Erythroblast (primary cell): ENCODE data around the gene RTN4IP1.
"Not testable (repeated sequence)": the region's sequence is repeated elsewhere in the genome, so short reads cannot be mapped to it uniquely, and the experiment has no call there.

Source experiments
- DNase-seq, 2 experiments: peaks; one replicate each; lab custom pipeline; 2025; lab: John Stamatoyannopoulos, UW
- GATA1 ChIP-seq: IDR thresholded peaks from 2 replicates; pipeline ENCODE4 v1.6.1; 2011; ENCODE audit warnings: low read depth, mild to moderate bottlenecking, control low read depth, low read length, moderate library complexity
- POLR2A ChIP-seq: IDR thresholded peaks from 2 replicates; pipeline ENCODE4 v1.6.1; 2011; ENCODE audit warnings: mild to moderate bottlenecking, low read length

The RTN4IP1 gene

GRCh38 chr6:106557837-106558236 is 71.5 kb downstream of the RTN4IP1 start:
- DNase-seq: no peak
- no peak for TF ChIP-seq POLR2A
- TF ChIP-seq GATA1: no peak

GRCh38 chr6:106556368-106556960 is 72.8 kb downstream of the RTN4IP1 start:
- DNase-seq: peak; percentile 15 to 18
- TF ChIP-seq POLR2A (no peak), GATA1 (no peak)

DNA sequence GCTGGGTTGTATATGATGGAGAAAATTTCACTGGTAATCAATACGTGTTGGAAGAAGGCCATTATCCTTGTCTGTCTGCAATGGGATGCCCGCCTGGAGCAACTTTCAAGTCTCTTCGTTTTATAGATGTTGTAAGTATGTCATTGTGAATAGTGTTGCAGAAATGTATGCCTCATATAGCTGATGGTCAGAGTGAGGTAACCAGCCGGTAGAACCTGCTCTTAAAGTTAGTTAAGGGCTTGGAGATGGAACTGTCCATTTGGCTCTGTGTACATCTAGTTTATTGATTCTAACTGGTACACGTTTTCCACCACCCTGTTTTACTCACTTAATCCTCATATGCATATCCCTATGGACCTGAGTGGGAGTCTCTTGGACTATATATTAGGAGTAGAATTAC is 73.5 kb downstream of the RTN4IP1 start:
- TF ChIP-seq GATA1 (no peak), POLR2A (no peak)
- DNase-seq: no peak

- DNase-seq: no peak
Measured at GRCh38 chr6:106553440-106553839, 75.9 kb downstream of the RTN4IP1 start.

GRCh38 chr6:106551155-106551554 is 78.1 kb downstream of the RTN4IP1 start:
- no peak for TF ChIP-seq GATA1
- TF ChIP-seq POLR2A: no peak
- DNase-seq: no peak

More at GRCh38 chr6:106553440-106553839, 75.9 kb downstream of the RTN4IP1 start:
- TF ChIP-seq POLR2A: no peak

DNA sequence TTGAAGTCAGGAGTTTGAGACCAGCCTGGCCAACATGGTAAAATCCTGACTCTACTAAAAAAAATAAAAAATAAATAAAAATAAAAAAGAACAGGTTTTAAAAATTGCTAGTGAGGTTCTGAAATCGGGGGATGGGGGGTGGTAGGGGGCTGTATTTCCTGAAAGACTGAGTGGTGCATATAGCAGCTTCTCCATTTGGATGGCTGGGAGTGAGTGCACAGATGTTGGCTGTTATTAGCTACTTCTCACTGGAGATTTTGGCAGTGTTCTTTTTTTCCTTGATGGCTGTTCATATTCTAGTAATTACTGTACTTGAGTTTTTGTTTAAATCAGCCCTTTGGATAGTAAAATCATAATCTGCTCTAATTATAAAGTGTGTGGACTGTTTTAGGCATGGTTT is 79.8 kb downstream of the RTN4IP1 start:
- TF ChIP-seq POLR2A: no peak
- TF ChIP-seq GATA1: no peak
- DNase-seq: no peak

DNA sequence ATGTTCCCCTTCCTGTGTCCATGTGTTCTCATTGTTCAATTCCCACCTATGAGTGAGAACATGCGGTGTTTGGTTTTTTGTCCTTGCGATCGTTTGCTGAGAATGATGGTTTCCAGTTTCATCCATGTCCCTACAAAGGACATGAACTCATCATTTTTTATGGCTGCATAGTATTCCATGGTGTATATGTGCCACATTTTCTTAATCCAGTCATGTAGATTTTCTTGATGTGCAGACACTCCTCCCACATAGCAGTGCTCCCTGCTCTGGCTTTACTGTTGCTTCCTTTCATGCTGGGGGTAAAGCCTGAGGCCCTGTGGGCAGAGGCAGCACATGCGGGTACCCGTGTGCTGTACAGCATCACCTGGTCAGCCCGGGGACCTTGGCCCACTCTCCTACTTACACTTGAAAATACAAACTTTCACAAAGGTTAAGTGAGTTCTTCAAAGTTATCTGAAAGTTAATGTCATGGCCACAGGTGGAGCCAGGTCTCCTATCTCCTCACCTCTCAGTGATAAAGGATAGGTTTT is 80.3 kb downstream of the RTN4IP1 start:
- DNase-seq: not testable (repeated sequence)

DNA sequence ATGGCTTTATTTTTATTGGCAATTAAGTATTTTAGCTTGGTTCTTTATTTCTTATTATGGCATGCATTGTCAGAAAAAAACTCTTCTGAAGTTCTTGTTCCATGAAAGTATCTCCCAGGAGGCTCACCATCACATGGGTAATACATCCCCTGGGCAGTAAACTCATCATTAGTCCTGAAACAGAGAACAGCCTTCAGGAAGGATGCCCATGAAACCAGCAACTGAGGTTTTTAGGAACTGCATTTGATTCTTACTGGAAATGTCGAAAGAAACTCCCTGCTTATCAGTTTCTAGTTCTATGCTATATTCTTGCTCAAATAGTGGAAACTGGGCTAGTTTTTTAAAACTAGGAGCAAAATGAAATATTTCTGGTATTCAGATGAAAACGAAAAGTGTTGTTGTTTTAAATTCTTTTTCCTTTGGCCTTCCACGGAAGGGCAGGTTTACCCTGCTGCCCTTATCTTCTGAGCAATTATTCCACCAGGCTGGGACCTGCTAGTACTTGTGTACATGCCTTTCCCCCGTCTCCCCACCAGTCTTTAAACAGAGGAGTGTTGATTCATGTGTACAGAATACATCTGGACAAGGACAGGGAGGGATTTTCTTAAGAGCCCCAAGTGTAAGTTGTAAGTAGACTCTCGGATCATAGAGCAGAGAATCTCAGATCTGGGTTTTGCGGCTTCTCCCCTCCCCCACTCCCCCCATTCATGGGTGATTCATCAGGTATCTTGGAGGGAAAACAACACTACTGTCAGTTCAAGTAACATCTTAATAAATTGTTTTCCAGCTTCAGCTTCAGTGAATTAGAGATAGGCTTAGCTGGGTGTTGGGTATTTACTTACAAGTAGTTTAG is 81.5 kb downstream of the RTN4IP1 start:
- TF ChIP-seq POLR2A (no peak), GATA1 (no peak)
- no peak for DNase-seq

DNA sequence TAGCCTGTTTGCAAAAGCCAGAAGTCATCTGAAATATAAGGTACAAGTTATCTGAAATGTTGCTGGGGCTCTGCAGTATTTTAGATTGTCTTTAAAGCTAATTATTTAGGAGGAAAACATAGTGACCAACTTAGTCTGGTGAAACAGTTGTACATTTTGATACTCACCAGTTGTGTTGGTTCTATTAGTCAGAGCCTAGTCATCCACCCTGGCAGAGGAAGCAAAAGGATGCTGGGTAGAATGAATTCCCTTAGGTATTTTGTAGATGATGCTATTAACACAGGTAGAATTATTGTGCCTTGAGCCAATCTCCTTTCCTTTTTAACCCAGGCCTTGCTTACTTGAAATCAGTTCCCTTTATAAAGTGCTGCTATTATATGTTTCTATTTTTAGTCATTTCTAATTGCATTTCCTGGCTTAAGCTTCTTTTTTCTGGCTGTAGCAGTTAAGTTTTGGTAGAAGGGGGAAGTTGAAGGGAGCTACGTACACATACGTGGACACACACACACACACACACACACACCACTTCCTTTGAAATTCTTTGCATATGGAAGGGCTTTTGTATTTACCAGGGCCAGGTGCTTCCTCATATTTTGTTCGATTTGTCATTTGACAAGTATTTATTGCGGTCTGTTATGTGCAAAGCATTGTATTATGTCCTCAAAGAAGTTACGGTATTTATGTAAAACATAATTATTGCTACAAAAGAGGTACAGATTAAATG is 82.4 kb downstream of the RTN4IP1 start:
- TF ChIP-seq POLR2A (no peak), GATA1 (no peak)
- no peak for DNase-seq

GRCh38 chr6:106546261-106546690 is 83.0 kb downstream of the RTN4IP1 start:
- TF ChIP-seq GATA1 (no peak), POLR2A (no peak)
- DNase-seq: no peak

DNA sequence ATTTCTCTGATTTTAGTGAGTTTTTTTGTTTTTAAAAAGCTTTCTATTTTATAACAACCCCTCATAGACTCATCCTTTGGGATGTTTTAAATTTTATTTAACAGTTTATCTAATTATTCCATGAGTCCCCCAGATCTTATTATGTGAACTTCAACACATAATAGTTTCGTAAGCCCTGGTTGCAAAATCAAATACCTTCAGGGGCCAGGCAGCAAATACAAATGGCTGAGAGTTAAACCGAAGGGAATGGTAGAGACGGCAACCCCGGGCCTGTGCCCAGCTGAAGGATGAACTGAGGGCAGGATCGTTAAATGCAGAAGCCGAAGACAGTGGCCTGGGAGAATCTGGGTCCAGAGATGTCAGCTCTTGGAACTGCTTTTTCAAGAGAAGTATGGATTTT is 88.4 kb downstream of the RTN4IP1 start:
- DNase-seq: no peak
- TF ChIP-seq GATA1 (no peak), POLR2A (no peak)

DNA sequence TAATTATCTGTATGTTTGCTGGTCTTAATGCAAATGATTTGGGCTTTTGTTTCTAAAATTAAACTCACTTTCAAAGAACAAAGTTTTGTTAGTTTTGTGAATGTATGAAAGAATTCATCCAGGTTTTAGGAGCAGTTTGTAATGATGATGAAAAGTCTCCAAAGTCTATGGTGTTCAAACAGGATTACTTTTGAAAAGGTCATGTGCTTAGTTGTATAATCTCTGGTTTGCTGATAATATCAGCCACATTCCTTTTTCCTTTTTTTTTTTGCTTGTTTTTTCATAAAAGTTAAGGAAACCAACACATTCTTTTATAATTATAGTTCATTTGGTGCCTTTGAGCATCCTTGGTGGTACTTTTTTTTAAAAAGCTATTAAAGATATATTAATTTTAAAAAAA is 88.9 kb downstream of the RTN4IP1 start:
- TF ChIP-seq POLR2A (no peak), GATA1 (no peak)
- DNase-seq: no peak

GRCh38 chr6:106539936-106540335 is 89.4 kb downstream of the RTN4IP1 start:
- DNase-seq: no peak
- TF ChIP-seq GATA1 (no peak), POLR2A (no peak)

- DNase-seq: no peak
Measured at GRCh38 chr6:106538145-106538544, 91.2 kb downstream of the RTN4IP1 start.

More at GRCh38 chr6:106538145-106538544, 91.2 kb downstream of the RTN4IP1 start:
- TF ChIP-seq GATA1: no peak
- TF ChIP-seq POLR2A: no peak
